ENCODE data around the gene CCDC122.

CCDC122 gene

GRCh38 chr13:43878892-43879754, at the start of gene CCDC122:
TSS of gene CCDC122 (minus strand) at chr13:43879740. CDS start at chr13:43869376, 10,364 bp downstream.
- DNase-seq: peak; percentile 93

DNA sequence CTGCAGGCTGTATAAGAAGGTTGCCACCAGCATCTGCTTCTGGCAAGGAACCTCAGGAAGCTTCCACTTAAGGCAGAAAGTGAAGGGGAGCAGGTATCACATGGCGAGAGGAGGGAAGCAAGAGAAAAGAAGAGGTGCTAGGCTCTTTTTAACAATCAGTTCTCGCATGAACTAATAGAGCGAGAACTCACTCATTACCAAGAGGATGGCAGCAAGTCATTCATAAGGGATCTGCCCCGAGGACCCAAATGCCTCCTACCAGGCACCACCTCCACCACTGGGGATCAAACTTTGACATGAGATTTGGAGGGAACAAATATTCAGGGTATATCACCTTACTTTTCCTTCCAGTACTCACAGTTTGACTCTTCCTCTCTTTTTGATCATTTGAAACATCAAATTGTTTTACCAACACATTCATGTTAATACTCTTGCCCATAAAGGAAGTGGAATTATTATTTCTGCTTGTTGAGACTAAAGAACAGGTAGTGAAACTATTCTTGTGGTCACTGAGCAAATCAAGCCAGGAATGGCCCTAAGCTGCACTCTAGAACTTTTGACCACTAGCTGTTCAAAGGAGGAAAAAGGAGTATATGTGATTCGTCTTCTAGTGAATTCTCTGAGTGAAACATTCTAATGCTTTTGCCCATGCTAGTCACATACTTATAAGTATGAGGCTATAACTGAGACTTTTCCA, 45.2 kb upstream of the CCDC122 start:
- no peak for DNase-seq

- no peak for DNase-seq
Measured at GRCh38 chr13:43920965-43921674, 41.6 kb upstream of the CCDC122 start.

- DNase-seq: no peak
Measured at GRCh38 chr13:43918636-43919035, 39.1 kb upstream of the CCDC122 start.

DNA sequence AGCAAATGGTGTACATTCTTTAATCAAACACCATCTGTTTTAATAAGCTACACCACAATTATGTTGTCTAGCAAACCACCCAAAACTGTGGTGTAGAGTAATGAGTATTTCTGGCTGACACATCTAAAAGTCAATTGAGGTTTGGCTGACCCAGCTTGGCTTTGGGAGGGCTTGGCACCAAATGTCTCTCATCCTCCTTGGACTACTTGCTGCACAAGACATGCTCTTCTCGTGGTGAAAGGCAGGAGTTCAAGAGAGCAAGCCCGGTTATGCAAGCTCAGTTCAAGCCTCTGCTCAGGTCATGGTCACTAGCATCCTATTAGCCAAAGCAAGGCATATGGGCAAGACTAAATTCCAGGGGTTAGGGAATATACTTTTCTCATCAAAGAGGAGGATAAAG, 37.3 kb upstream of the CCDC122 start:
- DNase-seq: no peak

- no peak for DNase-seq
Measured at GRCh38 chr13:43915451-43915850, 35.9 kb upstream of the CCDC122 start.

DNA sequence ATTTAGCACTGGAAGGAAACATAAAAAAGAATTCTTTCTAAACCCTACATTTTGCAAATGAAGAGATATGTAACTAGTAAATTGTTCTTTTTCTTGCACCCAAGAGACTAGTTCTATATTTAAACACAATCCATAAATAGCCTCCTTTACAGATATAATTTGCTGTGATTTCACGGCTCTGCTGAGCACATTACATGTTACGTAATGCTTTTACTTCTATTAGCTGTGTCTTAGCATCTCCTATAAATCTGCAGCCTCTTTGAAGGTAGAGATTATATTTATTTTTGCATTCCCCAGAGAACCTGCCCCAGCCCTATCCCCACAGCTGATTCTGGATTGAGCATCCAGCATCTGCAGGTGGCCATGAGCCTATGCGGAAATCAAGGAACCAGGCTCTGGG, 32.3 kb upstream of the CCDC122 start:
- no peak for DNase-seq

GRCh38 chr13:43911278-43911677, 31.7 kb upstream of the CCDC122 start:
- DNase-seq: no peak

DNA sequence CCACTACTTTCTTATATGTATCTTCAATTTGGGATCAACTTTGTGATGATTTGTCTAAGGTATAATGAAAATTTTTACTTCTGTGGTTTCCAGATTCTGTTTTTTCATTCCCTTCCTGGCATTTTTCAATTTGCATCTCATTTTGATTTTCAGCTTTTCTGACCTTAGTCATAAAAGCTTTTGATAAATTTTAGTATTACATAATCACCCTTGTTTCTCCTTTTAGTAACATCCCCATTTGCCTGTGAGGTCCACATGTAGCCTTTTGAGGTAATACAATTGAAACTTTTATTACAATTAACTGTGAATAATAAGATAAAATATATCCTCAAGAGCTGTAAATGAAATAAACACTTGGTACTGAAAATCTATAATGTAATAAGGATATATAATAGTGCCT, 31.3 kb upstream of the CCDC122 start:
- DNase-seq: no peak

DNA sequence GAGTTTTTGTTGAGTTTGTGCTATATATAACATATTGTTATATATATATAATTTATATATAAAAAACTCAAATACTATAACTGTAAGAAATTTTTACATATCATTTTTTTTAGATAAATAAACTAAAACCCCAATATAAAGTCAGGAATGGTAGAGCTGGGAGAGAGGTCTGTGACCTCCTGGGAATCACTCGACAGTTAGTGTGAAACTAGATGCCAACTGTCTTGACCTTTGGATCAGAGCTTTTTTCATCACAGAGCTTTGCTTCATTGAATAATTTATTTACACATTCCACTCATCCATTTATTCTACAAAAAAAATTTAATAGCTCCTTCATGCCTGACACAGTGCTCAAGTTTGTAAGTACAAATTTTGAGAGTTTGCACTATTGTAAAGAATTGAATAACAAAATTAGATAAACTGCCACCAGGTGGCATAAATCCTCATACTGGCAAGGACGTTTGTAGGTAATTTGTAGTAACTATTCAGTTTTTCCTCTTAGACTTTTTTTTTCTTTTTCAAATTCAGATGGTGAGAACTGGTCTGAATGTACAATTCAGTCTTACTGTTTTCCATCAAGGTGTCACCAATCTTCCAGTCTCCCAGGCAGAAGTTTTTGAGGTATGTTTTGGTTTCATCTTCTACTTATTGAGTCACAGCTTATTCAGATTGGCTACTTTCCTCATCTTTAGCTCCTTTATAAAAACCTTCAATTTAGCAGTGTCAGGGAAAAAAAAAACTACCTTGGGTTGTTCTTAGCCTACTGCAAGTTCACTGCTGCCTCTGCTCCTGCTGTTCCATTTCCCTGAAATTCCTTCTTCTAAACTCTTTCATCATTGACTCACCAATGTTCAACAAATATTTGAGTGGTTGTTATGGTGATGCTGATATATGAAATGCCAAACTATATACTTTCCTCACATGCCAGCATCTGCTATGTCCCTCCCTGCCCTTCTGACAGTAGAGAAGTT, 28.9 kb upstream of the CCDC122 start:
- no peak for DNase-seq

DNA sequence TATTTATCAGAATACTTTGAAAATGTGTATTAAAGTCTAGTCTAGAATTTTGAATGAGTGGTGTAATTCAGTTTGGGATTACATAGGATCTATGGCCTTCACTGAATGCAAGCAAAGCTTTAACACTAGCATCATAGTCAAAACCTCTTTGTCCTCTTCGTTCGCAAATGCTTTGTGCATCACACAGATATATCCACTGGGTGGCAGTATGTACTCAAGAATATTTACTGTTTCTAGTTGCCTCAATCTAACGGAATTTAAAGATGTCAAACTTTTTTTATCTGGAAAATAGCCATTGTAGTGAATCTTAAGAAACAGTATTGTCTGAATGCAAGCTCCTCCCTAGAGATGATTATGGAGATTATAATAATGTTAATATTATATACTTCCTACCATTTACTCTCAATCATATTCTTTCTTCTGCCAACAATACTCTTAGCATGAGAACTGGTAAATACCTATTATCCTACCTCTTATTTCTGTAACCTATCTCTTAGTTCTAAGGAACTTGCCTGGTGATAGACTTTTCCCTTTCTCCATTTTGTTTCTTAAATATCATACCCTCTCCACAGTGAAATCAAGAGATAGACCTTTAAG, 26.0 kb upstream of the CCDC122 start:
- DNase-seq: no peak

- DNase-seq: no peak
Measured at GRCh38 chr13:43895940-43896339, 16.4 kb upstream of the CCDC122 start.

DNA sequence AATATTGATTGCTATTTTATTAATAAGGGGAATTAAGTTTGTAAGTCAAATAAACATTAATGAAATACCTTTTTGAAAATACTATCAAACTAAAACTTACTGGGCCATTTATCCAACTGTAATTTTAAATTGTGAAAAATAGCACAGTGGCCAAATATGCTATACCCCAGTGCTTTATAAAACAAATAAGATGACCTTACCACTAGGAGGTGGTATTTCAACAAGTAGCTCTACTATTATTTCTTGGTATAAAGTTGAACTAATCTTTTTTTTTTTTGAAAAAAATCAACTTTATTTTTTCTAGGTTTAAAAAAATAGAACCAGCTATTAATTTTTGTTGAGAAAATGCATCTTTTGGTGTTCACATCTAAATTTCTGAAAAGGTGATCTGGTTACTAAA, 14.9 kb upstream of the CCDC122 start:
- no peak for DNase-seq

GRCh38 chr13:43884222-43884621, 4.7 kb upstream of the CCDC122 start:
- no peak for DNase-seq

DNA sequence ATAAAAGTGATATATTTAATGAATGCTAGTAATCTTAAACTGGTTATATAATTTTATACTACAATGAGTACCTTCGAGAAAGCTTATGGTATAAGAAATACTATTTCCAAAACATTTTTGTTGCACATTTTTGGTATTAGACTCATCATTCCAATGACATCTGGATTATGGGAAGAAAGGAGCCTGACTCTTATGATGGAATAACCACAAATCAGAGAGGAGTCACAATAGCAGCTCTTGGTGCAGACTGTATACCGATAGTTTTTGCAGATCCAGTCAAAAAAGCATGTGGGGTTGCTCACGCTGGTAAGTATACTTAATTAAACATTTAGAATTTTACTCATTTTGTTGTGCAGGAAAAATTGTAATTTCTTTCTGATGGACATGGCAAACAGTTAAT, 4.1 kb upstream of the CCDC122 start:
- no peak for DNase-seq

DNA sequence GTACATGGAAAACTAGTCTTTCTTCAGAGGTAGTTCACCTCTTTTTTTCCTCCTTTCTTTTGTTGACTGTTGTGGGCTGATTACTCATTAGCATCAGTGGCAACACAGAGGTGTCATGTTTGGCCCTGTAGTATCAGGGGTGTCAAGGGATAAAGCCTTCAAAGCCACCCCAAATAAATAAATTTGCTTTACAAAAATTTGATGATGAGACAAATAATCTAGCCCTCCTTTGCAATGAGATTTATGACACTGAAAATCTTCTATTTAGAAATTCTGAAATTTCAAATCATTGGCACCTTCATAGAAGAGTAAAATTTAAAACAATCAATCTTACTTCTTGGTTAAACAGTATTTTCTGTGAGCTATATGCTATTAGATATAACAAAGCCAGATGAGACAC, 2.0 kb upstream of the CCDC122 start:
- no peak for DNase-seq

GRCh38 chr13:43880926-43881325, 1.4 kb upstream of the CCDC122 start:
- no peak for DNase-seq

DNA sequence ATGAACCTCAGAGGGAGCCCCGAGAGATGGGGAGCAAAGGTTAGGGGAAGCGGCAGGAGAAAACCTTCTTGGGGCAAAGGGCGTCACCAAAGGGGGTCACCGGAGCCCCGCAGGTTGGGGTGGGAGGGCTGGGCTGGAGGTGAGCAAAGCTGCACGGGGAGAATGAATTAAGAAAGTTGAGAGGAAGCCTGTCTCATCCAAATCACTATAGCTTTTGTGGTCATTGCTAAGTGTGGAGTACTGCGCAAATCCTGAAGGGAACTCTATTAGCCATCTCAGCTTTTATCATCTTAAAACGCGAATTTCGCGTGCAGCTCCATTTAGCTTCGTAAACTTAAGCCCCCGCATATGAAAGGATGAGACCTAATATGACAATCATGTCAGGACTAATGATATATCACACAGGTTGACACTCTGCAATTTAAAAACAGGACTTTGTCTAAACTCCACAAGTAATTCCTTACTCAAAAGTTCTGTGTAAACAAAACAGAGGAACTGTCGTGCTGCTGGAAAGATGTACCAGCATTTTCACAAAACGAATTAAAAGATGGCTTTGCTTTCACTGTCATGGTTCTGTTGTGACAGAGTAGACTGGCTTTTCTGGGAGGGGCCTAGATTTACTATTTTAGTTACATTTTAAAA, 795 bp upstream of the CCDC122 start:
- no peak for DNase-seq

GRCh38 chr13:43879755-43880181, 228 bp upstream of the CCDC122 start, which contains the start of gene LACC1:
TSS of gene LACC1 (plus strand) at chr13:43879904. CDS start at chr13:43880986, 1,082 bp downstream.
- no peak for DNase-seq

GRCh38 chr13:43877766-43878165, 1.8 kb downstream of the CCDC122 start:
- no peak for DNase-seq

DNA sequence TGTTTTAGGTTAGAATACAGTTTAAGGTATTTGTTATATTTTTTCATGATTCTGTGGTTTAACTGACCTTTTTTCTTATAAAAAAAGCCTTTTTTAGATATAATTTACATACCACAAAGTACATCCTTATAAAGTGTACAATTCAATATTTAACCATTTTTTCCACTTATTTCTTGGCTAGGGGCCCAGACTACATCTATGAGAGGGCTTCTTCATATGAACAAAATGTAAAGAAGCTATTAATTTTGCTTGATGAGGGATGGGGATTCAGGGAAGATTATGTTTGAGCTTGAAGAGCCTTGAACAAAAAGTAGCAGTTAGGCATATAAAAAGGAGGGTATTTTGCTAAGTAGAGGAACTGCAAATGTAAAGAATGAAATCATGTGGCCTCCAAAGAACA, 2.2 kb downstream of the CCDC122 start:
- no peak for DNase-seq
